Measurements from ENCODE around the gene TRIM16.
"Not testable (repeated sequence)": the region's sequence is repeated elsewhere in the genome, so short reads cannot be mapped to it uniquely, and the experiment has no call there.

- not testable (repeated sequence) for TF ChIP-seq CTCF (IDR thresholded peaks at IDR 0.05; ENCODE audit: insufficient read depth, low read length, poor library complexity, severe bottlenecking); EZH2phosphoT487 (conservative IDR thresholded peaks at IDR 0.05; ENCODE audit: low read length)
Observed at GRCh38 chr17:15733174-15733789, 49.2 kb upstream of the TRIM16 start.

All from SU-DHL-6 (cell line).